Testis (tissue), 2 donors: ENCODE data around the gene RFX7.
"Not testable (repeated sequence)": the region's sequence is repeated elsewhere in the genome, so short reads cannot be mapped to it uniquely, and the experiment has no call there.

Experiments
- CTCF ChIP-seq, 3 experiments: fragments of 450-650 bp in 2 of 3; fragments of 200-600 bp in 1 of 3; sonication (generic) in 1 of 3; IDR thresholded peaks; one replicate each; pipeline ENCODE4 v1.5.1; 2016 to 2019; ENCODE audit warnings: antibody characterized with exemption in 3 of 3, mild to moderate bottlenecking in 2 of 3, moderate library complexity in 1 of 3
- POLR2A ChIP-seq: fragments of 450-650 bp; IDR thresholded peaks from one replicate; pipeline ENCODE4 v1.6.1; 2017; ENCODE audit warnings: antibody characterized with exemption, mild to moderate bottlenecking, moderate library complexity

- TF ChIP-seq CTCF (IDR thresholded peaks at IDR 0.05); POLR2A: not testable (repeated sequence)
These were observed 13.6 kb upstream of the RFX7 start for GRCh38 chr15:56257306-56257705.
